Keratinocyte (primary cell): ENCODE data around the gene NLRC3.

Source experiments
- CTCF ChIP-seq, 3 experiments: IDR thresholded peaks in 1 of 3; conservative IDR thresholded peaks in 1 of 3; optimal IDR thresholded peaks in 1 of 3; 2 replicates in 2 of 3; 3 replicates in 1 of 3; pipeline versions ENCODE3 to v1.5.1; 2011; ENCODE audit warnings: low read length in 3 of 3, mild to moderate bottlenecking in 3 of 3, moderate library complexity in 2 of 3, control low read depth in 1 of 3, inconsistent platforms in 1 of 3; ENCODE audit not compliant: insufficient read depth in 2 of 3; ENCODE audit errors: extremely low read depth in 1 of 3
- EZH2 ChIP-seq: IDR thresholded peaks from one replicate; pipeline ENCODE4 v1.6.1; 2012; ENCODE audit warnings: inconsistent platforms, mild to moderate bottlenecking, low read length, moderate library complexity

GRCh38 chr16:3564130-3564888 is 12.9 kb downstream of the NLRC3 start:
- TF ChIP-seq CTCF (optimal IDR thresholded peaks at IDR 0.05 in 1 of 3, IDR thresholded peaks at IDR 0.05 in 1 of 3, conservative IDR thresholded peaks at IDR 0.05 in 1 of 3; ENCODE audit: extremely low read depth in 1 of 3, insufficient read depth in 2 of 3, low read length in 3 of 3) (no peak), EZH2 (no peak)
